Islet of Langerhans (tissue), 1 donor: ENCODE measurements around the gene NCDN.

ENCODE experiments used
- FAIRE-seq: peaks from one replicate; lab custom pipeline; 2011; peaks lifted over from hg19 to GRCh38; lab: Jason Lieb, UNC

The NCDN gene

GRCh38 chr1:35590476-35591040 is 33.0 kb downstream of the NCDN start:
- no peak for FAIRE-seq

GRCh38 chr1:35591211-35591610 is 33.6 kb downstream of the NCDN start:
- no peak for FAIRE-seq

GRCh38 chr1:35592991-35593769 is 35.6 kb downstream of the NCDN start:
- no peak for FAIRE-seq

GRCh38 chr1:35594005-35594760 is 36.6 kb downstream of the NCDN start:
- FAIRE-seq: no peak

GRCh38 chr1:35595684-35596083 is 38.1 kb downstream of the NCDN start:
- FAIRE-seq: no peak

GRCh38 chr1:35597870-35598269 is 40.3 kb downstream of the NCDN start:
- no peak for FAIRE-seq

- FAIRE-seq: no peak
Observed at GRCh38 chr1:35598895-35599294, 41.3 kb downstream of the NCDN start.

- no peak for FAIRE-seq
Observed at GRCh38 chr1:35599411-35599810, 41.8 kb downstream of the NCDN start.

- no peak for FAIRE-seq
Observed at GRCh38 chr1:35600593-35600992, 43.0 kb downstream of the NCDN start.

- no peak for FAIRE-seq
Observed at GRCh38 chr1:35603468-35603867, 45.9 kb downstream of the NCDN start.

GRCh38 chr1:35603941-35604340 is 46.3 kb downstream of the NCDN start:
- FAIRE-seq: no peak

GRCh38 chr1:35605071-35605866 is 47.7 kb downstream of the NCDN start:
- no peak for FAIRE-seq

- FAIRE-seq: no peak
Observed at GRCh38 chr1:35605867-35606182, 48.2 kb downstream of the NCDN start.

- FAIRE-seq: no peak
Observed at GRCh38 chr1:35611655-35612054, 54.1 kb downstream of the NCDN start.

GRCh38 chr1:35615440-35615839 is 57.8 kb downstream of the NCDN start:
- no peak for FAIRE-seq
